SU-DHL-6 (cell line): Measurements from ENCODE around the gene FHOD3.

ENCODE experiments used
- CTCF ChIP-seq: fragments of 200-600 bp; sonication (generic); IDR thresholded peaks from one replicate; pipeline ENCODE4 v1.5.1; 2017; ENCODE audit warnings: antibody characterized with exemption, mild to moderate bottlenecking, low read length, moderate library complexity; ENCODE audit not compliant: insufficient read depth, poor library complexity, severe bottlenecking
- EZH2phosphoT487 ChIP-seq: fragments of 200-600 bp; sonication (generic), shearing (Covaris generic); conservative IDR thresholded peaks from 2 replicates; pipeline ENCODE4 v1.6.1; 2018; ENCODE audit warnings: mild to moderate bottlenecking, antibody characterized with exemption, low read length, moderate library complexity, mixed read lengths

GRCh38 chr18:36302676-36303075 lies 5.2 kb downstream of the FHOD3 start:
- TF ChIP-seq CTCF (no peak), EZH2phosphoT487 (no peak)
